Measurements from ENCODE around the gene BTBD7.

DNA sequence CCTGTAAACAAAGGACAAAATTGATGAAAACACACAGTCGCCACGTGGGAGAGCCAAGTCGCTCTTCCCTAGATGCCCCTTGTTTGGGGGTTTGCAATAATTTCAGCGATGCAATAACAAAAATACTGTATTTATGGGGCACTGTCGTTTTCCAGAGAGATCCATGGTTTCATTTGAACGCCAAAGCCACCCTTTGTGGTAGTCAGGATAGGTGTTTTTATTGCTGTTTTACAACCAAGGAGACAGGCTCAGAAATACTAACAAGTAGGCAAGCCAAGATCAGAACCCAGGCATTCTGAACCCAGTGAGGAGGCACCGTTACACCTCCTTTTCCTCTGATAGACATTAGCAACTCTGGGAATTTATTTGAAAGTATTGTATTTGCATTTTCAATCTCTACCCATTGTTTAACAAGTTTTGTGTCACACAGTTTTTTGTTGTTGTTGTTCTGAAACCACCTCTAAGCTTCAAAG, 831 bp upstream of the BTBD7 start:
- TF ChIP-seq CTCF (IDR thresholded peaks at IDR 0.05; ENCODE audit: poor library complexity) = no peak
- TF ChIP-seq EZH2phosphoT487 (IDR thresholded peaks at IDR 0.05; ENCODE audit: low read depth, severe bottlenecking, unreplicated experiment) = no peak
